ENCODE results near the gene PNPO. TPM values are rescaled to one million over a fixed set of nuclear protein-coding genes. Genes with fewer than 3 reads are reported as not detected.

Gene PNPO
- total and polyA plus RNA-seq, 2 of the 4 experiments (the other 2 are of a cell fraction): 13.9 to 34.1 TPM

- TF ChIP-seq SMC3 (IDR thresholded peaks at IDR 0.05; ENCODE audit: low read depth, low read length) (no peak), CHD1 (IDR thresholded peaks at IDR 0.05; ENCODE audit: low read depth, low read length) (no peak), RCOR1 (IDR thresholded peaks at IDR 0.05; ENCODE audit: insufficient replicate concordance, low read length) (no peak), MAFK (IDR thresholded peaks at IDR 0.05; ENCODE audit: low read depth, low read length) (no peak), NFE2L2 (IDR thresholded peaks at IDR 0.05; ENCODE audit: low read depth, low read length) (no peak), MXI1 (IDR thresholded peaks at IDR 0.05; ENCODE audit: borderline replicate concordance, low read depth, low read length) (no peak), MAZ (IDR thresholded peaks at IDR 0.05; ENCODE audit: borderline replicate concordance, low read depth, low read length) (no peak), POLR2A (IDR thresholded peaks at IDR 0.05; ENCODE audit: low read depth, low read length) (no peak), FOS (IDR thresholded peaks at IDR 0.05; ENCODE audit: low read depth, low read length) (no peak)
- TF ChIP-seq, protein P1, sequence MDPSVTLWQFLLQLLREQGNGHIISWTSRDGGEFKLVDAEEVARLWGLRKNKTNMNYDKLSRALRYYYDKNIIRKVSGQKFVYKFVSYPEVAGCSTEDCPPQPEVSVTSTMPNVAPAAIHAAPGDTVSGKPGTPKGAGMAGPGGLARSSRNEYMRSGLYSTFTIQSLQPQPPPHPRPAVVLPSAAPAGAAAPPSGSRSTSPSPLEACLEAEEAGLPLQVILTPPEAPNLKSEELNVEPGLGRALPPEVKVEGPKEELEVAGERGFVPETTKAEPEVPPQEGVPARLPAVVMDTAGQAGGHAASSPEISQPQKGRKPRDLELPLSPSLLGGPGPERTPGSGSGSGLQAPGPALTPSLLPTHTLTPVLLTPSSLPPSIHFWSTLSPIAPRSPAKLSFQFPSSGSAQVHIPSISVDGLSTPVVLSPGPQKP (IDR thresholded peaks at IDR 0.05; ENCODE audit: borderline replicate concordance, low read depth, low read length): no peak
- 0 out of 2 replicates have a peak, but pooled peaks cover 5% of the 10 kb centered on the region for H3K9me1 ChIP-seq (ENCODE audit: insufficient read depth, low read length)
- no peaks in the 10 kb centered on the region for H4K20me1 ChIP-seq (ENCODE audit: insufficient read depth, low read length)
- no TSS peak for BruUV-seq (replicated peaks)
- H3K4ac ChIP-seq (ENCODE audit: low read depth, low read length): peak overlapping the region; percentile 81
- peak overlapping the region; percentile 65 for H2BK5ac ChIP-seq (ENCODE audit: low read depth, low read length, poor library complexity, severe bottlenecking)
- POLR2A ChIA-PET (ENCODE audit: unreplicated experiment): no interaction called here
- DNase-seq (no peak), ATAC-seq (ENCODE audit: low read depth) (no peak)
- no peaks in the 10 kb centered on the region for H3K36me3 ChIP-seq (ENCODE audit: control insufficient read depth, insufficient read depth, low read length)
- peak overlapping the region; percentile 47 for H3K56ac ChIP-seq (ENCODE audit: extremely low read depth, insufficient read depth, low read length)
- peak overlapping the region; percentile 95 for H2AK5ac ChIP-seq (ENCODE audit: low read depth, low read length)
- no peak overlapping the region for H2BK15ac ChIP-seq (ENCODE audit: low read depth, low read length)
- peak overlapping the region; percentile 96 for H3K23ac ChIP-seq (ENCODE audit: low read depth, low read length)
- H3K27ac ChIP-seq (ENCODE audit: insufficient read depth, low read length): peak overlapping the region; percentile 52
- in situ Hi-C loops (cut with MboI; ENCODE audit: low sequenced_read_pairs): loop anchor here (5.0 kb wide), 1 partner anchor 52 kb away; the partner anchor contains the start of gene SCRN2
- H2BK120ac ChIP-seq (ENCODE audit: low read depth, low read length): no peak overlapping the region
- 41% methylated on average over 3 of the region's 11 CpGs; no CpG with 5 or more reads in 1 of the 2 experiments for WGBS, 2 experiments (ENCODE audit: extremely low coverage in 2 of 2, insufficient read length in 1 of 2)
- H3K9me3 ChIP-seq (ENCODE audit: control insufficient read depth, insufficient read depth, low read length): no peaks in the 10 kb centered on the region
- intact Hi-C loops (cut with micrococcal nuclease): no loop called here
- H3K79me1 ChIP-seq (ENCODE audit: low read depth in 1 of 2, low read length in 2 of 2): peaks cover 26 to 47% of the 10 kb centered on the region in 2 experiments
- peak overlapping the region; percentile 79 to 99 for H4K8ac ChIP-seq (ENCODE audit: low read depth in 2 of 2, low read length in 2 of 2)
- peak overlapping the region; percentile 93 for H3K9ac ChIP-seq (ENCODE audit: low read depth, low read length)
- H2AFZ ChIP-seq (replicated peaks; ENCODE audit: low read length, poor library complexity): peak overlapping the region; percentile 92
- H3K4me1 ChIP-seq (ENCODE audit: control insufficient read depth, insufficient read depth, low read length): peaks cover 1% of the 10 kb centered on the region; the same call in 1 of the 2 replicates
- dilution Hi-C loops (cut with HindIII; ENCODE audit: low sequenced_read_pairs, unreplicated experiment): no loop called here
- H3K4me3 ChIP-seq (ENCODE audit: insufficient read depth, low read depth, low read length): peak overlapping the region; percentile 67
- H4K5ac ChIP-seq (ENCODE audit: low read depth, low read length): peak overlapping the region; percentile 95
- H4K91ac ChIP-seq (ENCODE audit: insufficient read depth, low read depth, low read length): peak overlapping the region; percentile 64
- 0 out of 2 replicates have a peak overlapping the region, but pooled peaks have one; percentile 22 for H3K18ac ChIP-seq (ENCODE audit: low read depth, low read length)
- H3K27me3 ChIP-seq (ENCODE audit: control insufficient read depth, insufficient read depth, low read length): no peaks in the 10 kb centered on the region
- H3K14ac ChIP-seq (replicated peaks; ENCODE audit: low read depth, low read length): peak overlapping the region; percentile 84
- CTCF ChIA-PET: interaction anchor here (0.6 to 6.6 kb wide), 4 partner anchors 53 to 1466 kb away, joined by 3 to 47 read pairs (median 7); partner anchors contain the start of gene SCRN2
- no peak overlapping the region for H2BK20ac ChIP-seq (ENCODE audit: low read depth, low read length)
- H3K4me2 ChIP-seq (ENCODE audit: low read depth, low read length): peak overlapping the region; percentile 98
- peak overlapping the region; percentile 95 for H2AK9ac ChIP-seq (replicated peaks; ENCODE audit: low read depth, low read length, poor library complexity)
These were observed 46.6 kb upstream of the PNPO start for GRCh38 chr17:47894498-47895346.
